ENCODE data around the gene CAMK1D. TPM values are rescaled to one million over a fixed set of nuclear protein-coding genes. Genes with fewer than 3 reads are reported as not detected.

The CAMK1D gene
- total and polyA plus RNA-seq, 11 donors: 1.4 to 16.0 (median 2.5) TPM

DNA sequence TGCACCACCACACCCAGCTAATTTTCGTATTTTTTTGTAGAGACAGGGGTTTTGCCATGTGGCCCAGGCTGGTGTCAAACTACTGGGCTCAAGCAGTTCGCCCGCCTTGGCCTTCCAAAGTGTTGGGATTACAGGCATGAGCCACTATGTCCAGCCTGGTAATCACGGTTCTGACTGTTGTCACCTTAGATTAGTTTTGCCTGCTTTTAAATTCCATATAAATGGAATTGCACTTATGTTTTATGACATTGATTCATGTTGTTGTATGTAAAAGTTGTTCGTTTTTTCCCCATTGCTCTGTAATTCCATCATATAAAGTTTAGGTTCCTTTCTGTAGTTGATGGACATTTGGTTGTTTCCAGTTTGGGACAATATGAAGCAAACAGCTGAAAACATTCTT, 106.0 kb downstream of the CAMK1D start:
- ATAC-seq (no peak), DNase-seq (no peak)
- peaks cover 0 to 12% (median 0%) of the 10 kb centered on the region in 9 donors for H3K27me3 ChIP-seq
- H3K27ac ChIP-seq: no peak overlapping the region
- H3K4me1 ChIP-seq: peaks cover 0 to 20% (median 0%) of the 10 kb centered on the region in 12 donors
- H3K4me3 ChIP-seq: no peak overlapping the region
- intact Hi-C loops (cut with DNase I): no loop called here
- WGBS, 4 donors: 88 to 98% (median 94%) methylated on average over 5 of the region's 5 CpGs
- no peaks in the 10 kb centered on the region for H3K9me3 ChIP-seq
- no peaks in the 10 kb centered on the region for H3K36me3 ChIP-seq
- TF ChIP-seq, protein P1, sequence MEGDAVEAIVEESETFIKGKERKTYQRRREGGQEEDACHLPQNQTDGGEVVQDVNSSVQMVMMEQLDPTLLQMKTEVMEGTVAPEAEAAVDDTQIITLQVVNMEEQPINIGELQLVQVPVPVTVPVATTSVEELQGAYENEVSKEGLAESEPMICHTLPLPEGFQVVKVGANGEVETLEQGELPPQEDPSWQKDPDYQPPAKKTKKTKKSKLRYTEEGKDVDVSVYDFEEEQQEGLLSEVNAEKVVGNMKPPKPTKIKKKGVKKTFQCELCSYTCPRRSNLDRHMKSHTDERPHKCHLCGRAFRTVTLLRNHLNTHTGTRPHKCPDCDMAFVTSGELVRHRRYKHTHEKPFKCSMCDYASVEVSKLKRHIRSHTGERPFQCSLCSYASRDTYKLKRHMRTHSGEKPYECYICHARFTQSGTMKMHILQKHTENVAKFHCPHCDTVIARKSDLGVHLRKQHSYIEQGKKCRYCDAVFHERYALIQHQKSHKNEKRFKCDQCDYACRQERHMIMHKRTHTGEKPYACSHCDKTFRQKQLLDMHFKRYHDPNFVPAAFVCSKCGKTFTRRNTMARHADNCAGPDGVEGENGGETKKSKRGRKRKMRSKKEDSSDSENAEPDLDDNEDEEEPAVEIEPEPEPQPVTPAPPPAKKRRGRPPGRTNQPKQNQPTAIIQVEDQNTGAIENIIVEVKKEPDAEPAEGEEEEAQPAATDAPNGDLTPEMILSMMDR (IDR thresholded peaks at IDR 0.05): no peak
- TF ChIP-seq POLR2A (IDR thresholded peaks at IDR 0.05): no peak

GRCh38 chr10:12455766-12456165, 106.4 kb downstream of the CAMK1D start:
- intact Hi-C loops (cut with DNase I): no loop called here
- no peak overlapping the region for H3K4me3 ChIP-seq
- H3K9me3 ChIP-seq: no peaks in the 10 kb centered on the region
- TF ChIP-seq, protein P1 (IDR thresholded peaks at IDR 0.05): no peak
- TF ChIP-seq POLR2A (IDR thresholded peaks at IDR 0.05): no peak
- peaks cover 0 to 20% (median 0%) of the 10 kb centered on the region in 12 donors for H3K4me1 ChIP-seq
- H3K27ac ChIP-seq: no peak overlapping the region
- 57 to 70% (median 64%) methylated on average over 4 of the region's 4 CpGs for WGBS, 4 donors
- peaks cover 0 to 12% (median 0%) of the 10 kb centered on the region in 9 donors for H3K27me3 ChIP-seq
- no peak for DNase-seq
- peak in 1 of 4 donors; percentile 26 for ATAC-seq
- no peaks in the 10 kb centered on the region for H3K36me3 ChIP-seq

DNA sequence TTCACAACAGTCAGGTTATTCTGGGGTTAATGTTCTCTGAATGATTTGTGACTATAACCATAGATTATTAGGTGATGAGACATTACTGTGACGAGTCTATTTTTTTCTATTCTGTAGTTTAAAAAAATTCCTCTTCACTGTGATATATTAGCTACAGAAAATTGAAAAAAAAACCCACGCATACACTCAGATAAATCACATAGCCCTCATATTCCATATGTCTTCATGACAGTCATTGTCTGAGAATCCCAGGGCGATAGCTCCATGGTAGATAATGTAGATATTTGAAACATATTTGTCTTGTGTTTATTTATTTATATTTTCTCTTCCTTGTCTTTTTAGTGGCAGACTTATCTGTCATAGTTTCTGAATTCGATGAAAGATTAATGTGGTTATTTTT, 110.0 kb downstream of the CAMK1D start:
- Histone ChIP-seq H3K27me3 (peaks cover 0 to 12% (median 0%) of the 10 kb centered on the region in 9 donors), H3K27ac (no peak overlapping the region), H3K4me3 (no peak overlapping the region), H3K9me3 (no peaks in the 10 kb centered on the region), H3K4me1 (peaks cover 0 to 20% (median 0%) of the 10 kb centered on the region in 12 donors), H3K36me3 (no peaks in the 10 kb centered on the region)
- DNase-seq (no peak), ATAC-seq (no peak)
- intact Hi-C loops (cut with DNase I): no loop called here
- TF ChIP-seq, protein P1 (IDR thresholded peaks at IDR 0.05): no peak
- no peak for TF ChIP-seq POLR2A (IDR thresholded peaks at IDR 0.05)
- WGBS, 4 donors: 80 to 87% (median 82%) methylated on average over 4 of the region's 4 CpGs

GRCh38 chr10:12459762-12460161, 110.4 kb downstream of the CAMK1D start:
- Histone ChIP-seq H3K4me1 (peaks cover 0 to 20% (median 0%) of the 10 kb centered on the region in 12 donors), H3K36me3 (no peaks in the 10 kb centered on the region), H3K27ac (no peak overlapping the region), H3K9me3 (no peaks in the 10 kb centered on the region), H3K4me3 (no peak overlapping the region), H3K27me3 (peaks cover 0 to 12% (median 0%) of the 10 kb centered on the region in 9 donors)
- intact Hi-C loops (cut with DNase I): no loop called here
- no peak for TF ChIP-seq POLR2A (IDR thresholded peaks at IDR 0.05)
- TF ChIP-seq, protein P1 (IDR thresholded peaks at IDR 0.05): no peak
- ATAC-seq (no peak), DNase-seq (no peak)
- WGBS, 4 donors: 54 to 66% (median 60%) methylated on average over 6 of the region's 6 CpGs

Measured in heart left ventricle (tissue), 16 donors.